Stomach (tissue), 4 donors: ENCODE measurements around the gene NUMB.

Experiments
- EP300 ChIP-seq: sonication (generic); formaldehyde crosslinking; IDR thresholded peaks from one replicate; pipeline ENCODE4 v1.6.1; 2017; ENCODE audit warnings: antibody characterized with exemption
- POLR2A ChIP-seq, 4 donors: fragments of 450-650 bp; IDR thresholded peaks; one replicate each; pipeline ENCODE4 v1.6.1; 2016; ENCODE audit warnings: antibody characterized with exemption in 4 of 4, control low read depth in 2 of 4, mild to moderate bottlenecking in 1 of 4, moderate library complexity in 1 of 4
- POLR2AphosphoS5 ChIP-seq, 3 donors: sonication (generic); formaldehyde crosslinking; IDR thresholded peaks; one replicate each; pipeline ENCODE4 v1.6.1; 2016; ENCODE audit warnings: antibody characterized with exemption in 3 of 3
- TF ChIP-seq, protein P1 (sequence below), 7 experiments: fragments of 450-650 bp in 4 of 7; fragments of 200-600 bp in 3 of 7; sonication (generic) in 3 of 7; IDR thresholded peaks; one replicate each; pipeline ENCODE4 v1.5.1; 2016 to 2019; ENCODE audit warnings: antibody characterized with exemption in 7 of 7, control low read depth in 2 of 7, mild to moderate bottlenecking in 1 of 7

DNA sequence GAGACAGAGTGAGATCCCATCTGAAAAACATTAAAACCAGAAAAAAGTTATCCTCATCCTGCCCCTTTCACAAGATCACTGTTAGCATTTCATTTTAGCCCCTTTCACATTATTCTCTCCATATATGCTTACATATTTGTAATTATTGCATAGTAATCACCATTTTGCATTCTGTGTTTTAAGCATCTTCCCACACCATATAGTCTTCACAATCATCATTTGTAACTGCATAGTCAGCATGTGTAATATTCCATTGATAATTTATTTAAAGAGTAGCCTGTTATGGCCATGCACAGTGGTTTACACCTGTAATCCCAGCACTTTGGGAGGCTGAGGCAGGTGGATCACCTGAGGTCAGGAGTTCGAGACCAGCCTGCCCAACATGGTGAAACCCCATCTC is 209.2 kb downstream of the NUMB start:
- TF ChIP-seq, protein P1, sequence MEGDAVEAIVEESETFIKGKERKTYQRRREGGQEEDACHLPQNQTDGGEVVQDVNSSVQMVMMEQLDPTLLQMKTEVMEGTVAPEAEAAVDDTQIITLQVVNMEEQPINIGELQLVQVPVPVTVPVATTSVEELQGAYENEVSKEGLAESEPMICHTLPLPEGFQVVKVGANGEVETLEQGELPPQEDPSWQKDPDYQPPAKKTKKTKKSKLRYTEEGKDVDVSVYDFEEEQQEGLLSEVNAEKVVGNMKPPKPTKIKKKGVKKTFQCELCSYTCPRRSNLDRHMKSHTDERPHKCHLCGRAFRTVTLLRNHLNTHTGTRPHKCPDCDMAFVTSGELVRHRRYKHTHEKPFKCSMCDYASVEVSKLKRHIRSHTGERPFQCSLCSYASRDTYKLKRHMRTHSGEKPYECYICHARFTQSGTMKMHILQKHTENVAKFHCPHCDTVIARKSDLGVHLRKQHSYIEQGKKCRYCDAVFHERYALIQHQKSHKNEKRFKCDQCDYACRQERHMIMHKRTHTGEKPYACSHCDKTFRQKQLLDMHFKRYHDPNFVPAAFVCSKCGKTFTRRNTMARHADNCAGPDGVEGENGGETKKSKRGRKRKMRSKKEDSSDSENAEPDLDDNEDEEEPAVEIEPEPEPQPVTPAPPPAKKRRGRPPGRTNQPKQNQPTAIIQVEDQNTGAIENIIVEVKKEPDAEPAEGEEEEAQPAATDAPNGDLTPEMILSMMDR (IDR thresholded peaks at IDR 0.05) = no peak
- TF ChIP-seq POLR2AphosphoS5 (IDR thresholded peaks at IDR 0.05) = no peak
- TF ChIP-seq POLR2A (IDR thresholded peaks at IDR 0.05) = no peak
- TF ChIP-seq EP300 = no peak
